Activated T-helper 17 cell treated with anti-CD3 and anti-CD28 coated beads, Interleukin-2, amount 50 U/mL, for 72 hours (primary cell): Measurements from ENCODE around the gene CD47. TPM values are rescaled to one million over a fixed set of nuclear protein-coding genes. Genes with fewer than 3 reads are reported as not detected.

Experiments
- ATAC-seq: fragments of 150-1000 bp; cut with Tn5 transposase; replicated peaks from 2 replicates; pipeline ENCODE4 v1.10.0; 2021; ENCODE audit warnings: mild to moderate bottlenecking, moderate library complexity
- H3K27ac Mint-ChIP-seq: one replicate; pipeline ENCODE4 v1.8.0; 2022; ENCODE audit warnings: mixed read lengths
- H3K27me3 Mint-ChIP-seq: one replicate; pipeline ENCODE4 v1.8.0; 2022; ENCODE audit warnings: mixed read lengths
- H3K36me3 Mint-ChIP-seq: one replicate; pipeline ENCODE4 v1.8.0; 2022; ENCODE audit warnings: low read depth, mild to moderate bottlenecking, mixed read lengths
- H3K4me1 Mint-ChIP-seq: one replicate; pipeline ENCODE4 v1.8.0; 2022; ENCODE audit warnings: mixed read lengths
- H3K4me3 Mint-ChIP-seq: one replicate; pipeline ENCODE4 v1.8.0; 2022; ENCODE audit warnings: mild to moderate bottlenecking, mixed read lengths
- H3K9me3 Mint-ChIP-seq: one replicate; pipeline ENCODE4 v1.8.0; 2022; ENCODE audit warnings: mixed read lengths
- total RNA-seq, 2 donors: library from RNA; stranded (reverse); gene quantifications; one replicate each; pipeline ENCODE4 v1.2.3, GENCODE V29; 2022

Gene CD47
- total RNA-seq: 100 to 1,000 TPM; 139 to 197 TPM

GRCh38 chr3:108090701-108091497, at the start of gene CD47:
Gene CD47 (minus strand): TSS chr3:108091031. CDS start chr3:108090908, 123 bp downstream.
- Mint-ChIP-seq H3K27ac (peak within 1 kb of the TSS; percentile 97), H3K9me3 (no peaks in the 10 kb centered on the region), H3K4me3 (no peak within 1 kb of the TSS), H3K36me3 (peaks cover 32% of the 10 kb centered on the region), H3K4me1 (peaks cover 28% of the 10 kb centered on the region), H3K27me3 (no peaks in the 10 kb centered on the region)
- peak; percentile 69 for ATAC-seq

- H3K36me3 Mint-ChIP-seq: peaks cover 86% of the 10 kb centered on the region
- no peak overlapping the region for H3K27ac Mint-ChIP-seq
- no peaks in the 10 kb centered on the region for H3K27me3 Mint-ChIP-seq
- peaks cover 47% of the 10 kb centered on the region for H3K4me1 Mint-ChIP-seq
- no peak overlapping the region for H3K4me3 Mint-ChIP-seq
- peaks cover 6% of the 10 kb centered on the region for H3K9me3 Mint-ChIP-seq
- no peak for ATAC-seq
Measured at GRCh38 chr3:108137460-108137814, 46.6 kb upstream of the CD47 start.

DNA sequence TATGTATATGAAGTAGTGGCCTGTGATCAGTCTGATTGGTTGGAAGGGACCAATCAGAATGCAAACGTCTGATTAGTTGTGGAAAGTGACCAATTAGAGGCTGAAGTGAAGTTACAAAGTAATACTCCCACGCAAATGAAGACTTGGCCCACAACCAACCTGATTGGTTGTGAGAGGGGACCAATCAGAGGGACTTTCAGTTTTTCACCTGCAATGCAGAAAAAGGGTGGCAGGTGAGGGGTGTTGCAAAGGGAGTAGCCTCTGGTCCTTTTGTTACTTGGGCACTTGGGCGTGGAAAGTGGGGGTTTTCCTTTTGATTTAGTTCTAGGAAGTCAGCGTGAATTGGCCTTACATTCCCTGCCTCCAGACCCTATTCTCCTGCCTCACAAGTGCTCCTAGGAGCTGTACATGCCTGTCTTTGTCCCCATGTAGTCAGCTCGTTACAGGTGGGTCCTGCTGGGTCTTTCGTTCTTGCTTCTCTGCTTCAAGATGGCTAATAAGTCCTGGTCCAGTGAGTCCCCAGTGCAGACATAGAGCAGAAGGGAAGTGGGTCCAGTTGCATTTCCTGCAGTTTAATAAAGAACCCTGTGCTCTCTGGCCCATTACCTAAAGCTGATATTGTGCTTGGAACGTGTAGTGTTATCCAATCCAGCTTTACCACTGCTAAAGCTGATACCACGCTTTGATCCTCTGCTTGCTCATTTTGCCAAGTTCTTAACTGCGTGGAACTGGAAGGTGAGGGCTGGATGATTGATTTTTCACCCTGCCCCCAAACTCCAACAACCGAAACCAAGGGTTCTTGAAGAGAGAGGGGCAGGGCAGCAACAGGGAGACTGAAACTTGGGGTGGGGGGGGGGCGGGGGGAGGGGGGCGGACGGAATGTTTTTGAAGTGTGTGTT, 46.0 kb upstream of the CD47 start:
- Mint-ChIP-seq H3K4me3 (peak overlapping the region; percentile 47), H3K36me3 (peaks cover 92% of the 10 kb centered on the region), H3K27me3 (no peaks in the 10 kb centered on the region), H3K27ac (peak overlapping the region; percentile 73), H3K9me3 (peaks cover 6% of the 10 kb centered on the region), H3K4me1 (peaks cover 46% of the 10 kb centered on the region)
- no peak for ATAC-seq

GRCh38 chr3:108134555-108134880, 43.7 kb upstream of the CD47 start:
- peak overlapping the region; percentile 84 for H3K27ac Mint-ChIP-seq
- H3K27me3 Mint-ChIP-seq: no peaks in the 10 kb centered on the region
- peaks cover 3% of the 10 kb centered on the region for H3K9me3 Mint-ChIP-seq
- H3K36me3 Mint-ChIP-seq: peaks cover 99% of the 10 kb centered on the region
- peaks cover 63% of the 10 kb centered on the region for H3K4me1 Mint-ChIP-seq
- peak; percentile 29 for ATAC-seq
- H3K4me3 Mint-ChIP-seq: peak overlapping the region; percentile 91

DNA sequence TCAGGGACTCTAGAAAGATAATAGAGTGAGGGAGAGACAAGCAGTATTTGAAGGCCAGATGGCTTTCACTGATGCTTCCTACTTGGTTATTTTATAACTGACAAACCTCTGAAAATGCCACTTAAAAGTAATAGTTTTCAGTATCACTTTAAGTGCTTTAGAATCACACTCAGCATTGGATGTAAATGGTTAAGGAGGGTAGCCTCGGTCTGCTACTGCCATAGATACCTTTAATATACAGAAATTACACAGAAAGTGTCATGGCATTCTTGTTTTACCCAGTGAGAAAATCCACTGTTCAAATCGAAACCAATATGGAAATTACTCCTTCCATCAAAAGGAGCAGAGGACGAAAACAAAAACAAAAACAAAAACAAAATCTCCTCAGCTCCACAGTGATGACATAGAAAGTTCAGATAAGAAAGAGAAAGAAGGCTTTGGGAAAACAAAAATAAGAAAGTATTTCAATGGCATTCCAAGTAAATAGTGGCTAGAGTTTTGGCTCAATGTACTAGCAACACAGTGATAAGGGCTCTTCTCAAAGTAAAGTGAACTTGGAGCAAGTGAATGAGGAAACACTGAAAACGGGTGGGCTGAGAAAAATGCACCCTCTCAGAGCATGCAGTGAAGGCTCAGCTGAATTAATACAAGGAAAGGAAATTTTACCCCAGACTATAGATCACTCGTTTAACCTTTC, 43.2 kb upstream of the CD47 start:
- ATAC-seq: peak; percentile 51
- Mint-ChIP-seq H3K4me3 (peak overlapping the region; percentile 91), H3K27me3 (no peaks in the 10 kb centered on the region), H3K4me1 (peaks cover 68% of the 10 kb centered on the region), H3K36me3 (peaks cover 99% of the 10 kb centered on the region), H3K27ac (peak overlapping the region; percentile 84), H3K9me3 (peaks cover 3% of the 10 kb centered on the region)

- no peak for ATAC-seq
- Mint-ChIP-seq H3K9me3 (peaks cover 10% of the 10 kb centered on the region), H3K27ac (peak overlapping the region; percentile 84), H3K36me3 (peaks cover 99% of the 10 kb centered on the region), H3K4me1 (peaks cover 78% of the 10 kb centered on the region), H3K4me3 (peak overlapping the region; percentile 91), H3K27me3 (no peaks in the 10 kb centered on the region)
Measured at GRCh38 chr3:108133048-108133369, 42.2 kb upstream of the CD47 start.

DNA sequence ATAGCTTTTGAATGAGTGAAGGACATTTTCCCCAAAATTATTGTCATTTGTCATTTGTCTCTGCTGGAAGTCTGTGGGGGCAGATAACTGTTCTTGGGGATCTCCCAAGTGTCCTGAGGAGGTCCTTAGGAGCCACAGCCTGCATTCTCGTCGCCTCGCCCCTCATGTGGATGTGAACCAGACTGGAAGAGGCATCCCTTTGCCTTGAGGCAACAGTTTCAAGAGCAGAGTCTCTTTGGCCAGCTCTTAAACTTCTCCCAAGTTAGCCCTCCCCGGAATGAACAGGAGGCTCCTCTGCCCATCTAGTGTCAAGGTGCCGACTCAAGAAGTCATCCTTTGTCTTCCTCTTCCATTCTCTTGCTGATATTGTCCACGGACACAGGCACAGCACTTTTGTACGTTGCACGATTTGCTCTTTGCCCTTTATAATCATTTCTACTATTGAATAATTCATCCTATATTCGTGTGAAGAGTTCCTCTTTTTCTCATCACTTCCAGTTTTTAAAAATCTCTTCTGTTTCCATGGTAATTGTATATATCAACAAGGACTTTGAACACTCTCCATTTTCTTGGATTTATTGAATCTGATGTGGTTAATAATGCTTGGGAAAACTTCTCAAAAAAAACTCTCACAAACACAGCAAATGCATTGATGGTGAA, 40.8 kb upstream of the CD47 start:
- Mint-ChIP-seq H3K27me3 (no peaks in the 10 kb centered on the region), H3K36me3 (peaks cover 96% of the 10 kb centered on the region), H3K4me1 (peaks cover 79% of the 10 kb centered on the region), H3K27ac (peak overlapping the region; percentile 84), H3K9me3 (peaks cover 10% of the 10 kb centered on the region), H3K4me3 (peak overlapping the region; percentile 91)
- no peak for ATAC-seq

DNA sequence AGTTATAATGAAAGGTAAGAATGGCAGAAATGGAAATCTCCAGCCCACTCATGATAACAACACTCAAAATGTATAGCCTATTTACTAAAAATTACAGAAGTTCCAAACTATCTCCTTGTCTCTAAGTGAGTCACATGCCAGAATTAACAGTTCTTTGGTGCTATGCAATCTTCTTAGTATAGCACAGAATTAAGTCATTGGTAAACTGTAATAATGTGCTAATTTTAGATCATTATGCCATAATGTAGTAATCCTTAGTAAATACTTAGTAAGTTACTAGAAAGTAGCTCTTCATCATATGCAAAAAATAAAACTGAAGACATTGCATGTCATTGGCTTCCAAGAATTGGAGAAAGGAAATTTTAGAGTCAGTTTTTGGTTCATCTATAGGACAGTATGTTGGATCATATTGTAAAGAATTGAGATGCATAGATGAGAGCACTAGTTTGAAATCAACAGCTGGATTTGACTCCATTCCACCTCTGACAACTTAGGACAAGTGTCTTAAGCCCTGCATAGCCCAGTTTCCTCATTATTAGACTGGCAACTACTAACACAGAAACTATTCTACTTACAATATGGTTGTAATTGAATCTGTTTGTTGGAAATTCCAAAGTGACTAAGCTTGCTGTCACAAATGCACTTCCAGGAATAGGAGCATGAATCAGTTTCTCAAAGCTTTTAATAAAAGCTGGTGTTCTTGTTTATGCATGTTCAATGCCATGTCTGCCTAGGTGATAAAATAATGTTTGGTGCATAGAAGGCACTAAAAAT, 40.1 kb upstream of the CD47 start:
- H3K4me3 Mint-ChIP-seq: peak overlapping the region; percentile 91
- peak; percentile 58 for ATAC-seq

DNA sequence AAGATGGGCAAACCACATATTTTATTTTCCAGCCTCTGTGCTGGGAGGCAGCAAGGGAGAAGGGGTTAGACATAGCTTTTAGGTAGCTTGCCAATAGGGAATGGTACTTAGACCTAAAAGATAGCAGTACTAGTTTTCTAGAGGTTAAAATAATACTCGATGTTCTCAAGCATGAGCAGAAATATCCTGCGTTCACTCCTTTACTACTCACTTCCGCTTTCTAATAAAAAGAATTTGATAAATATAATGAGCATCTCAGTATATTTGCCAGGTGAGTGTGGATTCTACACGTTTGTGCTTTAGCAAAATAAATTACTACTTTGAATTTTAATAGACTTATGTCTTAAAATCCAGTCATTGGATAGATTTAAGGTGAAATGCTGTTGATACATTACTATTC, 39.4 kb upstream of the CD47 start:
- no peaks in the 10 kb centered on the region for H3K27me3 Mint-ChIP-seq
- peak overlapping the region; percentile 91 for H3K4me3 Mint-ChIP-seq
- peaks cover 73% of the 10 kb centered on the region for H3K4me1 Mint-ChIP-seq
- ATAC-seq: no peak
- peaks cover 6% of the 10 kb centered on the region for H3K9me3 Mint-ChIP-seq
- peak overlapping the region; percentile 84 for H3K27ac Mint-ChIP-seq
- H3K36me3 Mint-ChIP-seq: peaks cover 95% of the 10 kb centered on the region

More for the DNA sequence above, 40.1 kb upstream of the CD47 start:
- H3K36me3 Mint-ChIP-seq: peaks cover 95% of the 10 kb centered on the region
- peak overlapping the region; percentile 84 for H3K27ac Mint-ChIP-seq
- H3K4me1 Mint-ChIP-seq: peaks cover 77% of the 10 kb centered on the region
- H3K27me3 Mint-ChIP-seq: no peaks in the 10 kb centered on the region
- peaks cover 6% of the 10 kb centered on the region for H3K9me3 Mint-ChIP-seq

DNA sequence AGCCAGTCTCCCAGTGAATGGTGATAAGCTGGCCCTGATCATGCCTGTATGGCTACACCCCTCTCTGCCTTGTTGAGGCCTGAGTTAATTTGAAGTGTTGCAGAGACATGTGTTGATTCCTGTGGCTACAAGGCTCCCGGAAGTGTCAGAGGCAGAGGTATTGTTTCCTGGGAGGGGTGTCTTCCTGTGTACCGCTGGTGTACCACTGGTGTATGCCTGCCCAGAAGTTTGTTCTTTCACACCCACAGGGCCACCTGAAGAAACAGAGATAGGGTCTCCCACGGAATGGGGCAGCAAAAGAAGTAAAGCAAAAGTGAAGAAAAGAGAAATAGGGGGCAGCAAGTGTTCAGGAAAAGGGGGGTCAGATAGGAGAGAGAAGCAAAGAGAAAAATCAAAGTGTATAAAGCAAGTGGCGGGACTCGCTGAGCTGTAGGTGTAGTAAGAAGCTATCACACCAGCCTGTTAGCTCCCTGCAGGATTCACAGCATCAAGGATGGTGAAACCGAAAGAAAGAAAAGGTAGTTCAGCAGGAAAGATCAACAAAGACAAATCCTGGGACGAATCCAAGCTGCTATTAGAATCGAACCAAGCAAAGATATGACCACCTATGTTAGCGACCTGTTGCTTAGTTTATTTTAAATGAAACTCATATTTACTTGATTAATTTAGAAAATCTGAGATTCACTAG, 36.6 kb upstream of the CD47 start:
- Mint-ChIP-seq H3K27me3 (no peaks in the 10 kb centered on the region), H3K36me3 (peaks cover 71% of the 10 kb centered on the region), H3K9me3 (peaks cover 6% of the 10 kb centered on the region)

GRCh38 chr3:108126348-108126747, 35.5 kb upstream of the CD47 start:
- H3K4me1 Mint-ChIP-seq: peaks cover 57% of the 10 kb centered on the region
- ATAC-seq: no peak
- H3K27ac Mint-ChIP-seq: peak overlapping the region; percentile 97
- H3K4me3 Mint-ChIP-seq: peak overlapping the region; percentile 91
- no peaks in the 10 kb centered on the region for H3K27me3 Mint-ChIP-seq
- H3K36me3 Mint-ChIP-seq: peaks cover 60% of the 10 kb centered on the region
- H3K9me3 Mint-ChIP-seq: peaks cover 6% of the 10 kb centered on the region

More for the DNA sequence above, 36.6 kb upstream of the CD47 start:
- peak overlapping the region; percentile 91 for H3K27ac Mint-ChIP-seq
- H3K4me3 Mint-ChIP-seq: peak overlapping the region; percentile 91
- H3K4me1 Mint-ChIP-seq: peaks cover 65% of the 10 kb centered on the region
- peak; percentile 27 for ATAC-seq

DNA sequence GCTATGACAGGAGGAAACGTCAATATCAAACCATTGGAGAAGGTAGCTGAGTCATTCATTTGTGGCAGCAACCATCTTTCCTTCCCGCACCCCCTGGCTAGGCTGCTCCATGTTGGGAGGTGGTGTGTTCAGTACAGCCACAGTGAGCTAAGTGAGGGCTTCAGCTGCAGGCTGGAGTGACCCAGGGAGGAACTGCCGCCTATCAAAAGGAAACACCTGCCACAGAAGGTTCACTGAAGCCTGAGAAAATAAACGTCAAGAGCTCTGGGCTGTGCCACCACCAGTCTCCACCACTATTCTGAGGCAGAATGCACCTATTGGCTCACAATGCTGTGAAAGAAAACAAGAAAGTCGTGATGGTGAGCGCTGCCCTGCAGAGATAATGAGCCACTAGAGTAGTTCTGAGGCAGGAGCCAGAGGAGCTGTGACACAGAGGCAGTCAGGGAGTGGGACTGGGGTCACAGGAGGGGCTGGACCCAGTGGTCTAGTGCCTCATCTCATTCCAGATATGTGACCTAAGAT, 34.8 kb upstream of the CD47 start:
- peak; percentile 46 for ATAC-seq
- peaks cover 53% of the 10 kb centered on the region for H3K4me1 Mint-ChIP-seq

GRCh38 chr3:108125153-108125543, 34.3 kb upstream of the CD47 start:
- peak; percentile 8 for ATAC-seq
- Mint-ChIP-seq H3K4me3 (peak overlapping the region; percentile 91), H3K4me1 (peaks cover 52% of the 10 kb centered on the region)

More for the DNA sequence above, 34.8 kb upstream of the CD47 start:
- peak overlapping the region; percentile 97 for H3K27ac Mint-ChIP-seq
- H3K4me3 Mint-ChIP-seq: peak overlapping the region; percentile 91
- H3K27me3 Mint-ChIP-seq: no peaks in the 10 kb centered on the region
- H3K9me3 Mint-ChIP-seq: peaks cover 6% of the 10 kb centered on the region
- H3K36me3 Mint-ChIP-seq: peaks cover 53% of the 10 kb centered on the region

More at GRCh38 chr3:108125153-108125543, 34.3 kb upstream of the CD47 start:
- Mint-ChIP-seq H3K27ac (peak overlapping the region; percentile 97), H3K27me3 (no peaks in the 10 kb centered on the region), H3K9me3 (peaks cover 6% of the 10 kb centered on the region), H3K36me3 (peaks cover 48% of the 10 kb centered on the region)
